ENCODE measurements around the gene MTARC2.

DNA sequence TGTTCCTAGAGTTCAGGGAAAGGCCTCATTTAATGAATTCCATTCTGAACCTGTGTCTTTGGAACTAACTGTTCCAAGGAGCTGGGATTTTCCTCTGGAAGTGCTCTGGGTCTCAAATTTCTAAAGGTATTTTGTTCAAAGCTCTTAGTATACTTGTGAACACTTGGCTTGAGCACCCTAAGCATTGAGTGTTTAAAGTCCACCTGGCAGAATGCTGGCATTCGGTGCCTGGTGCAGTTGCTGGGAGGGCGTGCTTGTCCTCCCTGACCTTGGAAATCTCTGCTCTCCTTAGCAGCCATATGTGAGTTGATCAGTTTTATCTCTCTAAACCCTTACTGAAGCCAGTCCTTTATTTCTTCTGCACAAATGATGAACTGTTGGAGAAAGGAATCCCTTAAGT is 3.0 kb downstream of the MTARC2 start:
- TF ChIP-seq, protein P1, sequence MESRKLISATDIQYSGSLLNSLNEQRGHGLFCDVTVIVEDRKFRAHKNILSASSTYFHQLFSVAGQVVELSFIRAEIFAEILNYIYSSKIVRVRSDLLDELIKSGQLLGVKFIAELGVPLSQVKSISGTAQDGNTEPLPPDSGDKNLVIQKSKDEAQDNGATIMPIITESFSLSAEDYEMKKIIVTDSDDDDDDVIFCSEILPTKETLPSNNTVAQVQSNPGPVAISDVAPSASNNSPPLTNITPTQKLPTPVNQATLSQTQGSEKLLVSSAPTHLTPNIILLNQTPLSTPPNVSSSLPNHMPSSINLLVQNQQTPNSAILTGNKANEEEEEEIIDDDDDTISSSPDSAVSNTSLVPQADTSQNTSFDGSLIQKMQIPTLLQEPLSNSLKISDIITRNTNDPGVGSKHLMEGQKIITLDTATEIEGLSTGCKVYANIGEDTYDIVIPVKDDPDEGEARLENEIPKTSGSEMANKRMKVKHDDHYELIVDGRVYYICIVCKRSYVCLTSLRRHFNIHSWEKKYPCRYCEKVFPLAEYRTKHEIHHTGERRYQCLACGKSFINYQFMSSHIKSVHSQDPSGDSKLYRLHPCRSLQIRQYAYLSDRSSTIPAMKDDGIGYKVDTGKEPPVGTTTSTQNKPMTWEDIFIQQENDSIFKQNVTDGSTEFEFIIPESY (CRISPR knock-in tag; IDR thresholded peaks at IDR 0.05) = no peak
- TF ChIP-seq, protein P2, sequence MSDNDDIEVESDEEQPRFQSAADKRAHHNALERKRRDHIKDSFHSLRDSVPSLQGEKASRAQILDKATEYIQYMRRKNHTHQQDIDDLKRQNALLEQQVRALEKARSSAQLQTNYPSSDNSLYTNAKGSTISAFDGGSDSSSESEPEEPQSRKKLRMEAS (IDR thresholded peaks at IDR 0.05) = no peak
- TF ChIP-seq POLR2AphosphoS5 (IDR thresholded peaks at IDR 0.05; ENCODE audit: low read depth, low read length) (no peak), TBX3 (IDR thresholded peaks at IDR 0.05; ENCODE audit: borderline replicate concordance) (no peak), ZFX (CRISPR knock-in tag; IDR thresholded peaks at IDR 0.05; ENCODE audit: low read depth) (no peak), RXRA (CRISPR knock-in tag; IDR thresholded peaks at IDR 0.05) (no peak), HDAC2 (CRISPR knock-in tag; IDR thresholded peaks at IDR 0.05) (no peak), TAF1 (CRISPR knock-in tag; IDR thresholded peaks at IDR 0.05) (no peak), SIN3A (IDR thresholded peaks at IDR 0.05; ENCODE audit: borderline replicate concordance, low read depth, low read length) (no peak), HNF4A (CRISPR knock-in tag; IDR thresholded peaks at IDR 0.05) (peak; percentile 53)
- TF ChIP-seq, protein P3, sequence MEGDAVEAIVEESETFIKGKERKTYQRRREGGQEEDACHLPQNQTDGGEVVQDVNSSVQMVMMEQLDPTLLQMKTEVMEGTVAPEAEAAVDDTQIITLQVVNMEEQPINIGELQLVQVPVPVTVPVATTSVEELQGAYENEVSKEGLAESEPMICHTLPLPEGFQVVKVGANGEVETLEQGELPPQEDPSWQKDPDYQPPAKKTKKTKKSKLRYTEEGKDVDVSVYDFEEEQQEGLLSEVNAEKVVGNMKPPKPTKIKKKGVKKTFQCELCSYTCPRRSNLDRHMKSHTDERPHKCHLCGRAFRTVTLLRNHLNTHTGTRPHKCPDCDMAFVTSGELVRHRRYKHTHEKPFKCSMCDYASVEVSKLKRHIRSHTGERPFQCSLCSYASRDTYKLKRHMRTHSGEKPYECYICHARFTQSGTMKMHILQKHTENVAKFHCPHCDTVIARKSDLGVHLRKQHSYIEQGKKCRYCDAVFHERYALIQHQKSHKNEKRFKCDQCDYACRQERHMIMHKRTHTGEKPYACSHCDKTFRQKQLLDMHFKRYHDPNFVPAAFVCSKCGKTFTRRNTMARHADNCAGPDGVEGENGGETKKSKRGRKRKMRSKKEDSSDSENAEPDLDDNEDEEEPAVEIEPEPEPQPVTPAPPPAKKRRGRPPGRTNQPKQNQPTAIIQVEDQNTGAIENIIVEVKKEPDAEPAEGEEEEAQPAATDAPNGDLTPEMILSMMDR (CRISPR knock-in tag; IDR thresholded peaks at IDR 0.05) = no peak
- TF ChIP-seq, protein P4, sequence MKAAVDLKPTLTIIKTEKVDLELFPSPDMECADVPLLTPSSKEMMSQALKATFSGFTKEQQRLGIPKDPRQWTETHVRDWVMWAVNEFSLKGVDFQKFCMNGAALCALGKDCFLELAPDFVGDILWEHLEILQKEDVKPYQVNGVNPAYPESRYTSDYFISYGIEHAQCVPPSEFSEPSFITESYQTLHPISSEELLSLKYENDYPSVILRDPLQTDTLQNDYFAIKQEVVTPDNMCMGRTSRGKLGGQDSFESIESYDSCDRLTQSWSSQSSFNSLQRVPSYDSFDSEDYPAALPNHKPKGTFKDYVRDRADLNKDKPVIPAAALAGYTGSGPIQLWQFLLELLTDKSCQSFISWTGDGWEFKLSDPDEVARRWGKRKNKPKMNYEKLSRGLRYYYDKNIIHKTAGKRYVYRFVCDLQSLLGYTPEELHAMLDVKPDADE (CRISPR knock-in tag; IDR thresholded peaks at IDR 0.05) = no peak
- TF ChIP-seq, protein P5, sequence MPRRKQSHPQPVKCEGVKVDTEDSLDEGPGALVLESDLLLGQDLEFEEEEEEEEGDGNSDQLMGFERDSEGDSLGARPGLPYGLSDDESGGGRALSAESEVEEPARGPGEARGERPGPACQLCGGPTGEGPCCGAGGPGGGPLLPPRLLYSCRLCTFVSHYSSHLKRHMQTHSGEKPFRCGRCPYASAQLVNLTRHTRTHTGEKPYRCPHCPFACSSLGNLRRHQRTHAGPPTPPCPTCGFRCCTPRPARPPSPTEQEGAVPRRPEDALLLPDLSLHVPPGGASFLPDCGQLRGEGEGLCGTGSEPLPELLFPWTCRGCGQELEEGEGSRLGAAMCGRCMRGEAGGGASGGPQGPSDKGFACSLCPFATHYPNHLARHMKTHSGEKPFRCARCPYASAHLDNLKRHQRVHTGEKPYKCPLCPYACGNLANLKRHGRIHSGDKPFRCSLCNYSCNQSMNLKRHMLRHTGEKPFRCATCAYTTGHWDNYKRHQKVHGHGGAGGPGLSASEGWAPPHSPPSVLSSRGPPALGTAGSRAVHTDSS (CRISPR knock-in tag; conservative IDR thresholded peaks at IDR 0.05) = no peak

All from HepG2 (cell line).